Testis (tissue), 3 donors: ENCODE data around the gene ADM5. TPM values are rescaled to one million over a fixed set of nuclear protein-coding genes. Genes with fewer than 3 reads are reported as not detected.
A peak's percentile ranks its signal among the peaks of the same experiment; 100 is the strongest.

Experiments
- DNase-seq: peaks from one replicate; pipeline ENCODE4 v3.0.0-alpha.2; 2019
- H3K27ac ChIP-seq, 2 donors: fragments of 200-600 bp; sonication (generic); one replicate each; pipeline ENCODE4 v1.5.1; 2019
- H3K27me3 ChIP-seq: fragments of 200-600 bp; sonication (generic); one replicate; pipeline ENCODE4 v1.5.1; 2019
- H3K36me3 ChIP-seq: fragments of 200-600 bp; sonication (generic); one replicate; pipeline ENCODE4 v1.5.1; 2017; ENCODE audit warnings: low read depth; ENCODE audit errors: missing control alignments
- H3K4me1 ChIP-seq: fragments of 200-600 bp; sonication (generic); one replicate; pipeline ENCODE4 v1.5.1; 2019
- H3K4me3 ChIP-seq, 2 donors: fragments of 200-600 bp; sonication (generic); one replicate each; pipeline ENCODE4 v1.5.1; 2017 to 2019
- H3K9me3 ChIP-seq: fragments of 200-600 bp; sonication (generic); one replicate; pipeline ENCODE4 v1.5.1; 2017
- POLR2A ChIP-seq: fragments of 450-650 bp; IDR thresholded peaks from one replicate; pipeline ENCODE4 v1.6.1; 2017; ENCODE audit warnings: antibody characterized with exemption, mild to moderate bottlenecking, moderate library complexity
- WGBS, 2 donors: methylation state at CpG; one replicate each; pipeline ENCODE4 v1.1.5; 2018; 5-methylcytosine and 5-hydroxymethylcytosine counted together
- intact Hi-C: fragments of 100-400 bp; cut with DNase I; formaldehyde crosslinking; loops from one replicate; pipeline ENCODE4 v1.15.1; 2023; ENCODE audit warnings: low total_unique reads
- polyA plus RNA-seq: library from polyadenylated mRNA; stranded (reverse); fragments of 350-450 nt; fragmentation: Illumina TruSeq; extraction: RNeasy Lipid Tissue Mini Kit (QIAGEN cat#74804); gene quantifications from one replicate; pipeline ENCODE4 v1.2.3, GENCODE V29; 2014; ENCODE audit warnings: low read depth, low replicate concordance; ENCODE audit not compliant: insufficient read depth
- total RNA-seq, 2 donors: library from RNA; depleted of rRNA; stranded (reverse); fragments of >200 nt; gene quantifications; one replicate each; pipeline ENCODE4 v1.2.3, GENCODE V29; 2016
- TF ChIP-seq, protein P1 (sequence below), 3 experiments: fragments of 450-650 bp in 2 of 3; fragments of 200-600 bp in 1 of 3; sonication (generic) in 1 of 3; IDR thresholded peaks; one replicate each; pipeline ENCODE4 v1.5.1; 2016 to 2019; ENCODE audit warnings: antibody characterized with exemption in 3 of 3, mild to moderate bottlenecking in 2 of 3, moderate library complexity in 1 of 3

The ADM5 gene
- total and polyA plus RNA-seq, 3 donors from 2014 or later, result 2.2 to 5.0 (median 2.9) TPM

DNA sequence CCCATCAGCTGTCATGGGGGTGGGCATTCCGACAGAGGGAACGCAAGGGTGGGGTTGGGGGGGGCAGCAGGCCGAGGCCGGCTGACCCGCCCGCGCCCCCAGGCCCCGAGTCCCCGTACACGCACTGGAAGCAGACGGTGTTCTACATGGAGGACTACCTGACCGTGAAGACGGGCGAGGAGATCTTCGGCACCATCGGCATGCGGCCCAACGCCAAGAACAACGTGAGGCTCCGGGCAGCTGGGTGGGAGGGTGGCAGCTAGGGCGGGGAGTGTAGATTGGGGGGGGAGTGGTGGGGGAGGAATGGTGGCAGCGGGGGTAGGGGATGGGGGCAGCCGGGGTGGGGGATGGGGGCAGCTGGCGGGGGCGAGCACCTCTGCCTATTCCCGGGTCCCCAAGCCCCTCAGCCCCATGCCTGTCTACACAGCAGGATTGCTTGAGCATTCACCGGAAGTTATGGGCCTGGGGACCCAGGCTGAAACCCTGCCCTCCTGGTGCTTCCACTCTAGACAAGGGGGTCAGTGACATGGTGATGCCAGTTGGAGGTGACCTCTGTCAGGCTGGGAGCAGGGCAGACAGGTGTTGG lies 2.8 kb upstream of the ADM5 start:
- WGBS, 2 donors, result 70 to 90% methylated on average over 12 to 27 of the region's 27 CpGs
- Histone ChIP-seq H3K9me3 (no peaks in the 10 kb centered on the region), H3K4me1 (peaks cover 29% of the 10 kb centered on the region), H3K27me3 (no peaks in the 10 kb centered on the region), H3K36me3 (no peaks in the 10 kb centered on the region), H3K27ac (peak overlapping the region; percentile 50 to 56), H3K4me3 (no peak overlapping the region)
- intact Hi-C loops, result no loop called here
- no peak for DNase-seq
- TF ChIP-seq, protein P1, sequence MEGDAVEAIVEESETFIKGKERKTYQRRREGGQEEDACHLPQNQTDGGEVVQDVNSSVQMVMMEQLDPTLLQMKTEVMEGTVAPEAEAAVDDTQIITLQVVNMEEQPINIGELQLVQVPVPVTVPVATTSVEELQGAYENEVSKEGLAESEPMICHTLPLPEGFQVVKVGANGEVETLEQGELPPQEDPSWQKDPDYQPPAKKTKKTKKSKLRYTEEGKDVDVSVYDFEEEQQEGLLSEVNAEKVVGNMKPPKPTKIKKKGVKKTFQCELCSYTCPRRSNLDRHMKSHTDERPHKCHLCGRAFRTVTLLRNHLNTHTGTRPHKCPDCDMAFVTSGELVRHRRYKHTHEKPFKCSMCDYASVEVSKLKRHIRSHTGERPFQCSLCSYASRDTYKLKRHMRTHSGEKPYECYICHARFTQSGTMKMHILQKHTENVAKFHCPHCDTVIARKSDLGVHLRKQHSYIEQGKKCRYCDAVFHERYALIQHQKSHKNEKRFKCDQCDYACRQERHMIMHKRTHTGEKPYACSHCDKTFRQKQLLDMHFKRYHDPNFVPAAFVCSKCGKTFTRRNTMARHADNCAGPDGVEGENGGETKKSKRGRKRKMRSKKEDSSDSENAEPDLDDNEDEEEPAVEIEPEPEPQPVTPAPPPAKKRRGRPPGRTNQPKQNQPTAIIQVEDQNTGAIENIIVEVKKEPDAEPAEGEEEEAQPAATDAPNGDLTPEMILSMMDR (IDR thresholded peaks at IDR 0.05), result no peak
- TF ChIP-seq POLR2A, result no peak

DNA sequence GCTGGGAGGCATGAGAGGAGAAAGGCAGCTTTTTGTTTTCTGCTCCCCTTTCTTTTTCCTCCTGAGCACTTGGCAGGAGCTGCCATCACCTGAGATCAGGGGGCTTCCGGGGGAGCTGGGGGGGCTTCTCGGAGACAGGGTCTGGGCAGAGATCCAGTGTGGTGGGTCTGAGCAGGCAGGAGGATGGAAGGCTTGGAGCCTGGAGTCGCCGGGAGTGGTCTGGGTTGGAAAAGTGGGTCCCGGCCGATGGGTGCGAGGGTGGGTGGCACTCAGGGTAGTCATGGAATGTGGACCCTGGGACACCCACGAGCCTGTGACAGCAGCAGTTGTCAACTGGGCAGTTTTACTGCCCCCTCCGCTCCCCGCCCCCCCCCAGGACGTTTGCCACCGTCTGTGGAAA lies 2.2 kb upstream of the ADM5 start:
- Histone ChIP-seq H3K9me3 (no peaks in the 10 kb centered on the region), H3K36me3 (no peaks in the 10 kb centered on the region), H3K4me3 (no peak overlapping the region), H3K27me3 (no peaks in the 10 kb centered on the region), H3K4me1 (peaks cover 31% of the 10 kb centered on the region), H3K27ac (peak overlapping the region; percentile 30 to 50)
- intact Hi-C loops, result no loop called here
- WGBS, 2 donors, result 74 to 78% methylated on average over 12 of the region's 12 CpGs
- no peak for DNase-seq
- TF ChIP-seq, protein P1 (IDR thresholded peaks at IDR 0.05), result no peak
- no peak for TF ChIP-seq POLR2A

DNA sequence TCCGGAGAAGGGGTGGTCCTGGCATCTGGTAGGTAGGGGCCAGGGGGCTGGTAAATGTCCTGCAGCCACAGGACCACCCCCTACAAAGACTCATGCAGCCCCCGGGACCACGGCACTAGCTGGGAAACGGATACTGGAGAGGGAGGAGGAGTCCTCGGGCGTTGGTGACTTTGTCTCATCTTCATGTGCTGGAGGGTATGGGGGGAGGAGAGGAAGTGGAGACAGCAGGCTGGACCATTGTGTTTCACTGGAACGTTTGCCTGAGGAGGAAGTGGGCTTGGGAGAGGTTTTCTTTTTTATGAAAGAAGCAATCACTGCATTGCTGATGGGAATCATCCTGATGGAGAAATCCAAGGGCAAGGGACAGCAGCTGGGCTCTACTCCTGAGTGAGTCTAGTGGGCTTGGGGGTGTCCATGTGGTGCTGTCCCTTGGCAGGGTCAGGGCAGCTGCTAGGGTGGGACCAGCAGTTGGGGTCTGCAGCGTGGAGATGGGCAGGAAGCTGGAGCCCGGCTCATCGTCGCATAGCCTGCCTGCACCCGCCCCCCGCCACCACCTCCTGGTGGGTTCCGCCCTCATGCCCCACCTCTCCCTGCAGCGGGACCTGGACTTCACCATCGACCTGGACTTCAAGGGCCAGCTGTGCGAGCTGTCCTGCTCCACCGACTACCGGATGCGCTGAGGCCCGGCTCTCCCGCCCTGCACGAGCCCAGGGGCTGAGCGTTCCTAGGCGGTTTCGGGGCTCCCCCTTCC lies 1.7 kb upstream of the ADM5 start:
- H3K27ac ChIP-seq, result peak overlapping the region in 1 of 2 donors; percentile 30
- no peaks in the 10 kb centered on the region for H3K9me3 ChIP-seq
- TF ChIP-seq, protein P1 (IDR thresholded peaks at IDR 0.05), result no peak
- no peak for TF ChIP-seq POLR2A
- peaks cover 31% of the 10 kb centered on the region for H3K4me1 ChIP-seq
- 71 to 80% methylated on average over 19 to 26 of the region's 26 CpGs for WGBS, 2 donors
- intact Hi-C loops, result no loop called here
- no peaks in the 10 kb centered on the region for H3K36me3 ChIP-seq
- DNase-seq, result no peak
- no peak overlapping the region for H3K4me3 ChIP-seq
- no peaks in the 10 kb centered on the region for H3K27me3 ChIP-seq

DNA sequence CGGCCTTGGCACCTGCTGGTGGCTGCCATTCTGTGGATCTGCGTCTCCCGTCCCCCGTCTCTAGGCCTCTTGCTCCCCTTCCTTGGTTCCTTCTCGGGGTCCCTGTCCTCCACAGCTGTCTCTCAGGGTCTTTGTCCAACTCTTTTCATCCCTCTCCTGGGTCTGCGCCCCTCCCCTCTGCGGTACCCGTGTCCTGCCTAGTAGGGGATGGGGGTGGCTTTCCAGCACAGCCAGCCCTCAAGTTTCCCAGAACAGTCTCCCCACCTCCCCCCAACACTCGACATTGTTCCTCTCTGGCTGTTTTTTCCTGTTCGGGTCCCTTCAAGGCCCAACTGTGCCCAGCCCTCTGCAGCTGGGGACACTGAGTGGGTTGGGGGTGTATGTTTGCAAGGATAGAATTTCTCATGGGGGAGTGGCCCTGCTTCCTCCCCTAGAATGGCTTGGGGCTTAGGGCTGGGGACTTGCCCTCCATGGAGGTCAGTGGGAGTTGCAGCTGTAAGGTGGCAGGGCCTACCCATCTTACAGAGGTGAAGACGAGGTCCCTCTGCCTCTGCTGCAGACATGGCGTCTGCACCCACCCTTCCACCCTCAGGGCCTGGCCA lies 762 bp upstream of the ADM5 start:
- Histone ChIP-seq H3K27ac (peak overlapping the region in 1 of 2 donors; percentile 30), H3K4me3 (no peak overlapping the region), H3K27me3 (no peaks in the 10 kb centered on the region), H3K4me1 (peaks cover 31% of the 10 kb centered on the region), H3K36me3 (no peaks in the 10 kb centered on the region), H3K9me3 (no peaks in the 10 kb centered on the region)
- WGBS, 2 donors, result 69 to 82% methylated on average over 12 of the region's 12 CpGs
- TF ChIP-seq POLR2A, result no peak
- no peak for DNase-seq
- intact Hi-C loops, result no loop called here

DNA sequence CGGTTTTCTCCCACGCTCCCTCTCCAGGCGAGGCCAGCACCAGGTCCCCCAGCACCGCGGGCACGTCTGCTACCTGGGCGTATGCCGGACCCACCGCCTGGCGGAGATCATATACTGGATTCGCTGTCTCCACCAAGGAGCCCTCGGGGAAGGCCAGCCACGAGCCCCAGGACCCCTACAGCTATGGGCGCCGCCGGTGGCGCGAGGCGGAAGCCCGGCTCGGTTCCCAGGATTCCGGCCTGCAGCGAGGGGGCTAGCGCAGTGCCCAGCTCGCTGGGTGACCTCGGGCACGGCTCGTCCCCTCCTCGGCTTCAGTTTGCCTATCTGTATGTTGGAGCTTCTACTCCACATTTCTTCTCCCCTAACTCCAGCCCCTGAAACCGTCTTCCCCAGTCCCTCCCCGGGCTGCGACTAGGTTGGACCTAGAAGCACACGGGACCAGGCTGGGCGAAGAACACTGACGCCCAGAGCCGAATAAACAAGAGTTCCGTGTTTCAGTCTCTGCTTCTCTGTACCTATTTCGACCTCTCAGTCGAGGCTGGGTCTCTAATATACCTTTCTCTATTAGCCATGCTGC lies 773 bp downstream of the ADM5 start:
- Histone ChIP-seq H3K4me1 (peaks cover 27% of the 10 kb centered on the region), H3K4me3 (peak overlapping the region; percentile 47 to 56), H3K9me3 (no peaks in the 10 kb centered on the region), H3K36me3 (no peaks in the 10 kb centered on the region), H3K27me3 (no peaks in the 10 kb centered on the region), H3K27ac (peak overlapping the region; percentile 45 to 84)
- intact Hi-C loops, result no loop called here
- whole genome bisulfite sequencing, 2 donors, result 24 to 26% methylated on average over 30 to 39 of the region's 39 CpGs
- TF ChIP-seq, protein P1 (IDR thresholded peaks at IDR 0.05), result peak in 1 of 3 experiments; percentile 7
- no peak for TF ChIP-seq POLR2A
- DNase-seq, result no peak
